ENCODE results near the gene ALDH1A1.
"Not testable (repeated sequence)": the region's sequence is repeated elsewhere in the genome, so short reads cannot be mapped to it uniquely, and the experiment has no call there.

- TF ChIP-seq ZFP3, GLIS3, ZFP30 (CRISPR knock-in tag; IDR thresholded peaks at IDR 0.05): not testable (repeated sequence)
These were observed 13.3 kb downstream of the ALDH1A1 start for GRCh38 chr9:72939581-72939980.
